Panc1 (cell line): ENCODE data around the gene ZNF622. TPM values are rescaled to one million over a fixed set of nuclear protein-coding genes. Genes with fewer than 3 reads are reported as not detected.

ENCODE experiments used
- ATAC-seq: fragments of 200-7000 bp; cut with Tn5 transposase; 2 replicates; pipeline ENCODE4 v1.9.1; 2020; ENCODE audit warnings: mild to moderate bottlenecking, moderate library complexity
- BruUV-seq: library from RNA; stranded (reverse); fragments of 400-500 nt; replicated peaks from 2 replicates; lab custom pipeline; 2021; lab: Mats Ljungman, UMichigan
- CTCF ChIA-PET: fragments of 300-600 bp; sonication (Branson Sonifier 250); formaldehyde crosslinking; loops from one replicate; lab custom pipeline; 2022; ENCODE audit warnings: antibody characterized with exemption; lab: Charles Lee
- POLR2A ChIA-PET: fragments of 300-600 bp; sonication (Branson Sonifier 250); formaldehyde crosslinking; loops from one replicate; lab custom pipeline; 2022; ENCODE audit warnings: antibody characterized with exemption; lab: Charles Lee
- DNase-seq: peaks from one replicate; pipeline ENCODE4 v3.0.0-alpha.2; 2010; ENCODE audit warnings: low read depth, low spot score
- H3K27ac ChIP-seq: 2 replicates; pipeline ENCODE4 v1.5.1; 2011; ENCODE audit warnings: mild to moderate bottlenecking, low read length, inconsistent platforms
- H3K27me3 ChIP-seq: fragments of 200-500 bp; sonication (Bioruptor generic); 2 replicates; pipeline ENCODE4 v1.6.0; 2014; ENCODE audit warnings: low read length, inconsistent platforms; ENCODE audit not compliant: control insufficient read depth, insufficient read depth
- H3K36me3 ChIP-seq: fragments of 200-500 bp; sonication (Bioruptor generic); 2 replicates; pipeline ENCODE4 v1.5.1; 2014; ENCODE audit warnings: inconsistent platforms, mild to moderate bottlenecking, low read length, moderate library complexity; ENCODE audit not compliant: control insufficient read depth, insufficient read depth
- H3K4me1 ChIP-seq: 2 replicates; pipeline ENCODE4 v1.5.1; 2011; ENCODE audit warnings: inconsistent platforms, mild to moderate bottlenecking, low read length, moderate library complexity; ENCODE audit not compliant: control insufficient read depth, insufficient read depth
- H3K4me3 ChIP-seq, 2 experiments: 2 replicates each; pipeline ENCODE4 v1.5.1; 2011 to 2012; ENCODE audit warnings: low read depth in 2 of 2, low read length in 2 of 2, mild to moderate bottlenecking in 2 of 2, inconsistent platforms in 1 of 2, moderate library complexity in 1 of 2
- H3K9me3 ChIP-seq: fragments of 200-500 bp; sonication (Bioruptor generic); 2 replicates; pipeline ENCODE4 v1.5.1; 2014; ENCODE audit warnings: low read depth, mild to moderate bottlenecking, inconsistent platforms, low read length, moderate library complexity; ENCODE audit not compliant: control insufficient read depth, insufficient read depth
- POLR2AphosphoS5 ChIP-seq: IDR thresholded peaks from 2 replicates; pipeline ENCODE4 v1.6.1; 2012; ENCODE audit warnings: mild to moderate bottlenecking, low read depth, low read length, moderate library complexity
- SIN3A ChIP-seq: IDR thresholded peaks from 2 replicates; pipeline ENCODE4 v1.6.1; 2012; ENCODE audit warnings: low read depth, mild to moderate bottlenecking, low read length, moderate library complexity, borderline replicate concordance; ENCODE audit not compliant: insufficient read depth
- TCF7L2 ChIP-seq: IDR thresholded peaks from 2 replicates; pipeline ENCODE4 v1.6.1; 2011; ENCODE audit warnings: mild to moderate bottlenecking, low read depth, low read length, inconsistent platforms
- in situ Hi-C: cut with HindIII; loops from 2 replicates; pipeline ENCODE4 v1.10.0; 2016; ENCODE audit warnings: low sequenced_read_pairs, low pct_unique_long_range_greater_than_20kb
- intact Hi-C: fragments of 100-400 bp; cut with micrococcal nuclease; formaldehyde crosslinking; loops from one replicate; pipeline ENCODE4 v1.10.0; 2022; ENCODE audit not compliant: unreplicated experiment
- total RNA-seq: library from RNA; stranded (reverse); gene quantifications from one replicate; pipeline ENCODE4 v1.2.1, GENCODE V29; 2021; ENCODE audit not compliant: unreplicated experiment
- TF ChIP-seq, protein P1 (sequence below), 2 experiments: IDR thresholded peaks; 2 replicates each; pipeline ENCODE4 v1.6.1; 2011 to 2012; ENCODE audit warnings: low read depth in 2 of 2, control low read depth in 1 of 2, low read length in 1 of 2, mild to moderate bottlenecking in 1 of 2, moderate library complexity in 1 of 2; ENCODE audit not compliant: insufficient read depth in 1 of 2
- TF ChIP-seq, protein P2 (sequence below): fragments of 450-650 bp; IDR thresholded peaks from 2 replicates; pipeline ENCODE4 v1.5.1; 2017; ENCODE audit warnings: mild to moderate bottlenecking

The ZNF622 gene
- total RNA-seq, 1 experiment from 2014 or later: 29.3 TPM

DNA sequence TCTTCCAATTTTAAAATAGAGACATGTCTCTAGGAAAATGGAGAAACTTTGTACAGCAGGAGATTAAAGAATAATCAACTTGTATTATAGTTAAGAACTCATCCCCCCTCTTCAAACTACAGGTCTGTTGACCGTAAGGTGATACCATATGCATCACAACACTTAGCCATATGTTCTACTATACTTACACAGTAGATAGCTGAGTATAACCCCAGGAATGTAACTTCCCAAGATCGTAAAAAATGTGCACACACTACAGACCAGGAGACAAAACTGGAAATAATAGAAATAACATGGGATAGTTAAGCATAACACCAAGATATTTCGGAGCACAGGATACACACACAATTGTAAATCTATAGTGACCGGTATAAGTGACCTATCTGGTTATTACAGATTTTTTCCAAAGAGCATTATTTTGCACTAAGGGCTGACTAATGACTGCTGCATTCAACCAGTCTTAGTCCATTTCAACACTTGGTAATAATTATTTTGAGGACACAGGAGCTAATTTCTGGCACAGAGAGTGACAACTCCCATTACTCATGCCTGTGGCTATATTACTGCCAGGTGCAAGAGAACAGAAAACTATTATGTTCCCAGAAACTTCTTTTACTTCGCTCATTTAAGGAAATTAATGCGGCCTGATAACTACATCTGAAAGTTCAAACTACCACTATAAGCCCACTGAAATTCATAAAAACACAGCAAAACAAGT is 15.4 kb upstream of the ZNF622 start:
- DNase-seq: no peak
- no peak overlapping the region for H3K4me3 ChIP-seq
- peaks cover 7% of the 10 kb centered on the region; the same call in 1 of the 2 replicates for H3K27me3 ChIP-seq
- in situ Hi-C loops: no loop called here
- no peak for ATAC-seq
- no TSS peak for BruUV-seq
- no peak overlapping the region for H3K27ac ChIP-seq
- H3K4me1 ChIP-seq: no peaks in the 10 kb centered on the region
- H3K9me3 ChIP-seq: no peaks in the 10 kb centered on the region
- CTCF ChIA-PET: no interaction called here
- POLR2A ChIA-PET: interaction anchor here (0.6 kb wide), 1 partner anchor 713 kb away, joined by 10 read pairs; no protein-coding TSS in a partner anchor
- no peaks in the 10 kb centered on the region for H3K36me3 ChIP-seq
- no peak for TF ChIP-seq SIN3A
- TF ChIP-seq, protein P1, sequence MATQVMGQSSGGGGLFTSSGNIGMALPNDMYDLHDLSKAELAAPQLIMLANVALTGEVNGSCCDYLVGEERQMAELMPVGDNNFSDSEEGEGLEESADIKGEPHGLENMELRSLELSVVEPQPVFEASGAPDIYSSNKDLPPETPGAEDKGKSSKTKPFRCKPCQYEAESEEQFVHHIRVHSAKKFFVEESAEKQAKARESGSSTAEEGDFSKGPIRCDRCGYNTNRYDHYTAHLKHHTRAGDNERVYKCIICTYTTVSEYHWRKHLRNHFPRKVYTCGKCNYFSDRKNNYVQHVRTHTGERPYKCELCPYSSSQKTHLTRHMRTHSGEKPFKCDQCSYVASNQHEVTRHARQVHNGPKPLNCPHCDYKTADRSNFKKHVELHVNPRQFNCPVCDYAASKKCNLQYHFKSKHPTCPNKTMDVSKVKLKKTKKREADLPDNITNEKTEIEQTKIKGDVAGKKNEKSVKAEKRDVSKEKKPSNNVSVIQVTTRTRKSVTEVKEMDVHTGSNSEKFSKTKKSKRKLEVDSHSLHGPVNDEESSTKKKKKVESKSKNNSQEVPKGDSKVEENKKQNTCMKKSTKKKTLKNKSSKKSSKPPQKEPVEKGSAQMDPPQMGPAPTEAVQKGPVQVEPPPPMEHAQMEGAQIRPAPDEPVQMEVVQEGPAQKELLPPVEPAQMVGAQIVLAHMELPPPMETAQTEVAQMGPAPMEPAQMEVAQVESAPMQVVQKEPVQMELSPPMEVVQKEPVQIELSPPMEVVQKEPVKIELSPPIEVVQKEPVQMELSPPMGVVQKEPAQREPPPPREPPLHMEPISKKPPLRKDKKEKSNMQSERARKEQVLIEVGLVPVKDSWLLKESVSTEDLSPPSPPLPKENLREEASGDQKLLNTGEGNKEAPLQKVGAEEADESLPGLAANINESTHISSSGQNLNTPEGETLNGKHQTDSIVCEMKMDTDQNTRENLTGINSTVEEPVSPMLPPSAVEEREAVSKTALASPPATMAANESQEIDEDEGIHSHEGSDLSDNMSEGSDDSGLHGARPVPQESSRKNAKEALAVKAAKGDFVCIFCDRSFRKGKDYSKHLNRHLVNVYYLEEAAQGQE (IDR thresholded peaks at IDR 0.05; ENCODE audit: insufficient read depth in 1 of 2, low read depth in 2 of 2, low read length in 1 of 2): no peak
- no peak for TF ChIP-seq TCF7L2
- intact Hi-C loops: no loop called here

DNA sequence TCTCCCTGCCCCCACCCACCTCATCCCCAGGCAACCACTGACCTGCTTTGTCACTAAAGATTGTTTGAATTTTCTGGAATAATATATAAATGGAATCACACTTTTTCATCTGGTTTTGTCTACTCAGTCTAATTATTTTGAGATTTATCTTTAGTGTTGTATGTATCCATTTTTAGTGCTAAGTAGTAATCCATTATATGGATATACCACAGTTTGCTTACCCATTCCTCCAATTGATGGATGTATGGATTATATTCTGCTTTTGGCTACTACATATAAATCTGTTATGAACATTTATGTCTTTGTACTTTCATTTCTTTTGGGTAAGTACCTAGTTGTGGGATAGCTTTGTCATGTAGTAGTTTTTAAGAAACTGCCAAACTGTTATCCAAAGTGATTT is 14.5 kb upstream of the ZNF622 start:
- Histone ChIP-seq H3K36me3 (no peaks in the 10 kb centered on the region), H3K9me3 (no peaks in the 10 kb centered on the region), H3K27me3 (peaks cover 7% of the 10 kb centered on the region; the same call in 1 of the 2 replicates), H3K27ac (no peak overlapping the region), H3K4me1 (no peaks in the 10 kb centered on the region), H3K4me3 (no peak overlapping the region)
- ChIA-PET POLR2A (no interaction called here), CTCF (no interaction called here)
- TF ChIP-seq, protein P2, sequence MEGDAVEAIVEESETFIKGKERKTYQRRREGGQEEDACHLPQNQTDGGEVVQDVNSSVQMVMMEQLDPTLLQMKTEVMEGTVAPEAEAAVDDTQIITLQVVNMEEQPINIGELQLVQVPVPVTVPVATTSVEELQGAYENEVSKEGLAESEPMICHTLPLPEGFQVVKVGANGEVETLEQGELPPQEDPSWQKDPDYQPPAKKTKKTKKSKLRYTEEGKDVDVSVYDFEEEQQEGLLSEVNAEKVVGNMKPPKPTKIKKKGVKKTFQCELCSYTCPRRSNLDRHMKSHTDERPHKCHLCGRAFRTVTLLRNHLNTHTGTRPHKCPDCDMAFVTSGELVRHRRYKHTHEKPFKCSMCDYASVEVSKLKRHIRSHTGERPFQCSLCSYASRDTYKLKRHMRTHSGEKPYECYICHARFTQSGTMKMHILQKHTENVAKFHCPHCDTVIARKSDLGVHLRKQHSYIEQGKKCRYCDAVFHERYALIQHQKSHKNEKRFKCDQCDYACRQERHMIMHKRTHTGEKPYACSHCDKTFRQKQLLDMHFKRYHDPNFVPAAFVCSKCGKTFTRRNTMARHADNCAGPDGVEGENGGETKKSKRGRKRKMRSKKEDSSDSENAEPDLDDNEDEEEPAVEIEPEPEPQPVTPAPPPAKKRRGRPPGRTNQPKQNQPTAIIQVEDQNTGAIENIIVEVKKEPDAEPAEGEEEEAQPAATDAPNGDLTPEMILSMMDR: no peak
- TF ChIP-seq TCF7L2 (no peak), POLR2AphosphoS5 (no peak)
- TF ChIP-seq, protein P1 (IDR thresholded peaks at IDR 0.05; ENCODE audit: insufficient read depth in 1 of 2, low read depth in 2 of 2, low read length in 1 of 2): no peak
- ATAC-seq (no peak), DNase-seq (no peak)
- no TSS peak for BruUV-seq
- intact Hi-C loops: no loop called here
- in situ Hi-C loops: no loop called here
